Effector memory CD4-positive, alpha-beta T cell (primary cell): ENCODE results near the gene AP1B1.
"Not testable (repeated sequence)": the region's sequence is repeated elsewhere in the genome, so short reads cannot be mapped to it uniquely, and the experiment has no call there.

Experiments
- DNase-seq, 3 donors: peaks; one replicate each; pipeline ENCODE4 v3.0.0-alpha.2; 2020
- H3K27ac ChIP-seq: 2 replicates; pipeline ENCODE4 v1.7.0; 2013; ENCODE audit warnings: mild to moderate bottlenecking, low read length, moderate library complexity; ENCODE audit not compliant: insufficient read depth, poor library complexity, severe bottlenecking
- H3K27me3 ChIP-seq: replicated peaks from 2 replicates; pipeline ENCODE4 v1.7.0; 2013; ENCODE audit warnings: mild to moderate bottlenecking, low read length; ENCODE audit not compliant: insufficient read depth, control insufficient read depth, poor library complexity, severe bottlenecking
- H3K36me3 ChIP-seq: 2 replicates; pipeline ENCODE4 v1.7.0; 2013; ENCODE audit warnings: mild to moderate bottlenecking, low read length, moderate library complexity; ENCODE audit not compliant: control insufficient read depth, insufficient read depth
- H3K4me1 ChIP-seq: 2 replicates; pipeline ENCODE4 v1.7.0; 2013; ENCODE audit warnings: low read length, mild to moderate bottlenecking; ENCODE audit not compliant: control insufficient read depth, insufficient read depth, poor library complexity, severe bottlenecking
- H3K4me3 ChIP-seq: 2 replicates; pipeline ENCODE4 v1.7.0; 2013; ENCODE audit warnings: low read length, low read depth, mild to moderate bottlenecking; ENCODE audit not compliant: insufficient read depth, poor library complexity, severe bottlenecking
- H3K9me3 ChIP-seq: 2 replicates; pipeline ENCODE4 v1.7.0; 2013; ENCODE audit warnings: mild to moderate bottlenecking, low read length, moderate library complexity; ENCODE audit not compliant: control insufficient read depth
- total RNA-seq, 3 donors: gene quantifications; one replicate each; lab custom pipeline; 2026; lab: John Stamatoyannopoulos, UW

Gene AP1B1
- 60.9 to 81.7 (median 66.4) reads per million in 3 donors for total RNA-seq

DNA sequence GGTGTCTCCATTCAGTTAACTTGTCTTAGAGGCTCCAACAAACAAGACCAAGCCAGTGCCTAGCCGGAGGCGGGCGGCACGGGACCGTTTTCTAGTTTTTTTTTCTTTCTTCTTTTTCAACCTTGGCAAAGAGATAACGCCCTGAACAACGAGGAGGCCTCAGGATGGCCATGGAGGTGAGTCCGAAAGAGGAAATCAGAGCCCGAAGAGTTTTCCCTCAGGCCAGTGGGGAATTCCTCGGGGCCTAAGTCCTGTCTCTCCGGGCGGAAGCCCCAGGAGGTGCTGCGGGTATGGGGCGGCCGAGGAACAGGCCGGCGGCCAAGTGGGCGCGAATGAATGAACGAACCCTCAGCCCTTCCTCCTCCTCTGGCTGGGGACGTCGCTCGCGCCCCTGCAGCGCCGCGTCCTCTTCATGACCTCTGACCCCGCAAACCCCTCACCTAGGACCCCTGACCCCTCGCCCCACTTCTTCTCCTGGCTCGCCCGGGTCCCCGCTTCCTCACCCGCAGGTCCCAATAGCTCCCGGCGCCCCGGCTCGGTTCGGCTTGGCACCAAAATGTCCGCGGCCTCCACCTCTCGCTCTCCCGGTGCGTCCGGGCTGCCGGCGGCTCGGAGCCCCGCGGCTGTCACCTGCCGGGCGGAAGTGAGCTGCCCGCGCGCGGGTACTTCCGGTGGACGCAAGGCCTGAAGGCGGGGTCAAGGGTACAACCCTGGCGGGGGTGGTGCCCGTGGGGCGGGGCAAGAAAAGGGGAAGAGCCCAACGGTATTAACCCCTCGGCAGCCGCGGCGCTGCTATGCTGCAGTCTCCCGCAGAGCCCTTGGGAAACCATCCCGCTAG lies at the start of gene AP1B1:
Gene AP1B1 (minus strand): TSS at position 650 of the 838 bp plus-strand sequence. CDS start 21,327 bp downstream, outside the sequence.
- H3K27me3 ChIP-seq: no peaks in the 10 kb centered on the region
- peak; percentile 83 to 89 (median 83) for DNase-seq
- peak within 1 kb of the TSS; percentile 78 for H3K4me3 ChIP-seq
- peak within 1 kb of the TSS; percentile 70 for H3K27ac ChIP-seq
- H3K9me3 ChIP-seq: no peaks in the 10 kb centered on the region
- no peaks in the 10 kb centered on the region for H3K36me3 ChIP-seq
- H3K4me1 ChIP-seq: peaks cover 6% of the 10 kb centered on the region

DNA sequence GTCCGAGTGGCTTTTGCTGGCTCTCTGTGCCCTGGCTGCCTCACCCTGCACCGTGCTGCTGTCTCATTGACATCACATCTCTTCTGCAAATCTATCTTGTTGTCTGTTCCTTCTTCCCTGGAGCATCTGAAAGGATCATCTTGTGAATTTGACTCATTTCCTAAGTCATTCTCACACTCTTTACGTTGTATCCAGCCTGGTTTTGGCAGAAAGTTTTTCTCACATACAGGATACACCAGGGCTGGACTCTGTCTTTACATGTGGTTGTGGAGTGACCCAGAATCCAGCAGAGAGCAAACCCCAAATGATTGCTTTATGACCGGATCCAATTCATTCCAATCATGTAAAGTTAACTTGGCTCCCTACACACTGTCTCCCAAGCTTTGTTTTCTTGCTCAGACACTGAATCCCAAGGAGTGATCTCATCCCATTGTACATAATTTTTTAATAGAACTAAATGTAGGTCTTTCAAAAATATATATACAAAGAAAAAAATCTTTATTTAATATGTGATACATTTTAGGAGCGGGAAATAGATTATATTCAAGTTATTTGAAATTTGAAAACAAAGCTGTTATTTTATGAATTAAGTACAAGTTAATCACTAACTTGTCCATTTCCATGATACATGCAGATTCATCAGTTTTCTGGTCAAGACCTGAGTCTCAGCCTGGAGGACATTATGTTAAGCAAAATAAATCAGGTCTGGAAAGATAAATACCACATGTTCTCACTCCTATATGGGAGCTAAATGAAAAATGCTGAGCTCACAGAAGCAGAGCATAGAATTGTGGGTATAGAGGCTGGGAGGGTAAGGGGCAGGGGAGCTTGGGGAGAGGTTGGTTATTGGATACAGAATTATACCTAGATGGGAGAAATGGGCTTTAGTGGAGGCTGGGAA lies 47.1 kb upstream of the AP1B1 start:
- H3K9me3 ChIP-seq: no peaks in the 10 kb centered on the region
- no peak overlapping the region for H3K4me3 ChIP-seq
- no peak overlapping the region for H3K27ac ChIP-seq
- no peaks in the 10 kb centered on the region for H3K4me1 ChIP-seq
- H3K27me3 ChIP-seq: no peaks in the 10 kb centered on the region
- H3K36me3 ChIP-seq: no peaks in the 10 kb centered on the region
- no peak for DNase-seq

DNA sequence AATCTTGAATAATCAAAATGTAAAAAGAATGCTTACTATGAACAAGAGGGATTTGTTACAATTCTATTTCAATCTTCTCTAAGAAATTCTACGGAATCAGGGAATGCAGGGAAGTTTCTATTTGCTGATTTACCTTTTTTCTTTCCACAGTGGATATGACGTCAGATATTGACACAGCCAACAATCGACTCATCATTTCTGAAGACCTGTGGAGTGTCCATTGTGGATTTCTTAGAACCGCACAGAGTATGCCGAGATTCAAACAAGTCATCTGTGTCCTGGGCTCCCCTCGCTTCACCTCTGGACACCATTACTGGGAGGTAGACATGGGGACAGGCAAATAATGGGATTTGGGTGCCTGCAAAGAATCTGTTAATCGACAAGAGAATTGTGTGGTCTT lies 45.9 kb upstream of the AP1B1 start:
- H3K36me3 ChIP-seq: no peaks in the 10 kb centered on the region
- H3K27ac ChIP-seq: no peak overlapping the region
- no peak overlapping the region for H3K4me3 ChIP-seq
- H3K27me3 ChIP-seq: no peaks in the 10 kb centered on the region
- no peaks in the 10 kb centered on the region for H3K9me3 ChIP-seq
- DNase-seq: no peak
- H3K4me1 ChIP-seq: no peaks in the 10 kb centered on the region

DNA sequence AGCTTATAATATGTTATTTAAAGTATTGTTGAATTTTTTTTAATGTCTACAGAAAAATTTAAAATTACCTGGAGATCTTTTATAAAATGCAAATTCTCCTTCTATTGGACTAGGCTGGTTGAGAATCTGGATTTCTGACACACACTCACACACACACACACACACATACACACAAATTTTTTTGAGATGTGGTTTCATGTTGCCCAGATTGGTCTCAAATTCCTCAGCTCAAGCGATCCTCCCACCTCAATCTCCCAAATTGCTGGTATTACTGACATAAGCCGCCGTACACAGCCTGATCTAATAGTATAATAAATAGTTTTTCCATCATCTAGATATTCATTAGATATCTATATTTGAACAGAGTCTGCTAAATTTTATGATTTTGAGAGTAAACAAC lies 45.5 kb upstream of the AP1B1 start:
- H3K4me3 ChIP-seq: no peak overlapping the region
- no peaks in the 10 kb centered on the region for H3K27me3 ChIP-seq
- H3K27ac ChIP-seq: no peak overlapping the region
- no peaks in the 10 kb centered on the region for H3K36me3 ChIP-seq
- H3K4me1 ChIP-seq: no peaks in the 10 kb centered on the region
- no peak for DNase-seq
- no peaks in the 10 kb centered on the region for H3K9me3 ChIP-seq

DNA sequence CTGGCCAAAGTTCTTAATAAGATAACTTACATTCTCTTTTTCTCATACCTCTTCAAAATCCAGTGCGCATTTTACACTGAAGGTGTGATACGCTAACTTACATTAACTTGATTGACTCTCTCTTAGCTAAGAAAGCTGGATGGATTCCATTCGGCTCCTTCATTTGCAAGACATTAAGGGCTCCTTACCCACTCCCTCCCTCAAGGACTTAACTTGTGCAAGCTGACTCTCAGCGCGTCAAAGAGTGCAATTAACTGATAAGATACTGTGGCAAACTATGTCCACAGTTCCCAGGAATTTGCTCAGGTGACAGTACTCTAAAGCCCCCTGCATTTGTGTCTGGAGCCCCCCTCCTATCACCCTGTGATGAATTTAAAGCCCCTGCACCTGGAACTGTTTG lies 43.6 kb upstream of the AP1B1 start:
- DNase-seq: no peak
- Histone ChIP-seq H3K4me1 (no peaks in the 10 kb centered on the region), H3K4me3 (no peak overlapping the region), H3K9me3 (no peaks in the 10 kb centered on the region), H3K27ac (no peak overlapping the region), H3K36me3 (no peaks in the 10 kb centered on the region), H3K27me3 (no peaks in the 10 kb centered on the region)

DNA sequence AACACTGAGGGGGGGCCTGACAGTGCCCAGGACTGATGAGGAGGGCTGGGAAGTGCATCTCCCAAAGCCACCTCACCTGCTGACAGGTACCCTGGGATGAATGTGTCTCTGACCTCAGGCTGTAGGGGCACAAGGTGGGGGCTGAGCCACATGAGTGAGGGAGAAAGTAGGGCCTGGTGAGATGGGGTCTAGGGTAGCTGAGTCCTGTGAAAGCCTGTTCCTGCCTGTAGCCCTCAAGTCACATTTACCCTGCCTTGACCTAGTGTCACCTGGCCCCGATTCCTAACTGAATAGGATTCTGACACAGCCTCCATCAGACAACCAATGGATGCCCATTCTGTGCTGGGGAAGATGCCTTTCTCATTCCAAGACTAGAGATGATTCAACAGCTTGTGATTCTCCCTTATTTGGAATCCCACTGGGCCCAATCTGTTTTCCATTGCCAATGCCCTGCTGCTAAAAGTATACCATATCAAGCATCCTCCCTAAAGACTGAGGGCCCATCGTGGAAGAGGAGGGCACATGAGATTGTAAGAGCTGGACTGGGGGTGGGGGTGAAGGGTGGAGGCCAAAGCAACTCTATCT lies 38.9 kb upstream of the AP1B1 start:
- Histone ChIP-seq H3K27ac (no peak overlapping the region), H3K36me3 (no peaks in the 10 kb centered on the region), H3K4me3 (no peak overlapping the region)

DNA sequence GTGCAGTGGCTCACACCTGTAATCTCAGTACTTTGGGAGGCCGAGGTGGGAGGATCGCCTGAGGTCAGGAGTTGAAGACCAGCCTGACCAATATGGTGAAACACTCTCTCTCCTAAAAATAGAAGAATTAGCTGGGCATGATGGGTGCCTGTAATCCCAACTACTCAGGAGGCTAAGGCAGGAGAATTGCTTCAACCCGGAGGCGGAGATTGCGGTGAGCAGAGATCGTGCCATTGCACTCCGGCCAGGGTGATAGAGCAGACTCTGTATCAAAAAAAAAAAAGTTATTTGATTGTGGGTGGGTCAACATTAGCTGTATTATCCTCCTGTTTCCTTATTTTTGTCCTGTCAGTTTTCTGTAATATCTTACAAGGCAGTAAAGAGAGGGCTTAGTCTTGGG lies 38.1 kb upstream of the AP1B1 start:
- Histone ChIP-seq H3K36me3 (no peaks in the 10 kb centered on the region), H3K9me3 (no peaks in the 10 kb centered on the region), H3K27me3 (no peaks in the 10 kb centered on the region), H3K4me1 (no peaks in the 10 kb centered on the region), H3K4me3 (no peak overlapping the region), H3K27ac (no peak overlapping the region)
- DNase-seq: no peak

More for the DNA sequence above, 38.9 kb upstream of the AP1B1 start:
- H3K9me3 ChIP-seq: no peaks in the 10 kb centered on the region
- H3K27me3 ChIP-seq: no peaks in the 10 kb centered on the region
- H3K4me1 ChIP-seq: no peaks in the 10 kb centered on the region
- DNase-seq: no peak

DNA sequence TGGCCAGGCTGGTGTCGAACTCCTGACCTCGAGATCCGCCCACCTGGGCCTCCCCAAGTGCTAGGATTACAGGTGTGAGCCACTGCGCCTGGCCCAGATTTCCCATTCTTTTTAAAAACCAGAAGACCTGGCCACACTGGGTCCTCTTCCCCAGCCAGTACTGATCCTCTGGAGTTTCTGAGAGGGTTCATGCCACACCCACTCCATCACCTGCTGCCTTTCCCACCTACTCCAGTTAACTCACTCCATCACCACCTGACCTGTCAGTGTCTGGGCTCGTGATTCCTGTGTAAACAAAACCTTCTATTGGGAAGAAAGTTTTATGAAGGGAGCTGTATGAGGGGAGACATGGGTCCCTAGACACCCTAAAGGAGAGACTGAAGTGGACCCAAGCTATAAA lies 30.3 kb upstream of the AP1B1 start:
- not testable (repeated sequence) for H3K4me3 ChIP-seq, H3K9me3 ChIP-seq, H3K27ac ChIP-seq, DNase-seq, H3K4me1 ChIP-seq, H3K36me3 ChIP-seq, H3K27me3 ChIP-seq

DNA sequence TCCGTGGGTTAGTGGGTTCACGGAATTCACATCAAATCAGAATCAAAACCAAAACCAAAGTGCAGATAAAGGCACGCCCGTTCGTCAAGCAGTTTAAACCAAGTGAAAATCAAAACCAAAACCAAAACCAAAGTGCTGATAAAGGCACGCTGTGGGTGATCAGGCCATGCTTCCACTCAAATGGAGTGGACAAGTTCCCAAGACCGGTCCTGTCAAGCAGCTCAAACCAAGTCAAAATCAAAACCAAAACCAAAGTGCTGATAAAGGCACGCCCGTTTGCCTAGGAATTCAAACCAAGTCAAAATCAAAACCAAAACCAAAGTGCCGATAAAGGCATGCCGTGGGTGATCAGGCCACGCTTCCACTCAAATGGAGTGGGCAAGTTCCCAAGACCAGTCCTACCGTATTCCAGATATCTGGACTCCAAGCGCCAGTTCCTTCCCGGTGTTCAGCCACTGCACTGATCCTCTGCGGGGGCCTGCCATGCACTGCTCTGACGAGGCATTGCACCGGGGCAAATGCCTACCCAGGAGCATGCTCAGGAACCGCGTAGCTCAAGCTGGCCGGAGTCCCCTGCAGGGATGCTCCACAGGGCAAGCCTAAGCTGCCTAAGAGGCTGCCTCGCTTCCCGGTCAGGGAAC lies 26.7 kb upstream of the AP1B1 start:
- Histone ChIP-seq H3K4me3 (peak overlapping the region; percentile 68), H3K27ac (peak overlapping the region; percentile 65)
- DNase-seq: peak; percentile 9 to 47 (median 21)
- H3K4me1 ChIP-seq, H3K36me3 ChIP-seq, H3K9me3 ChIP-seq, H3K27me3 ChIP-seq: not testable (repeated sequence)
